ENCODE measurements around the gene MAGI2.

Gene MAGI2

DNA sequence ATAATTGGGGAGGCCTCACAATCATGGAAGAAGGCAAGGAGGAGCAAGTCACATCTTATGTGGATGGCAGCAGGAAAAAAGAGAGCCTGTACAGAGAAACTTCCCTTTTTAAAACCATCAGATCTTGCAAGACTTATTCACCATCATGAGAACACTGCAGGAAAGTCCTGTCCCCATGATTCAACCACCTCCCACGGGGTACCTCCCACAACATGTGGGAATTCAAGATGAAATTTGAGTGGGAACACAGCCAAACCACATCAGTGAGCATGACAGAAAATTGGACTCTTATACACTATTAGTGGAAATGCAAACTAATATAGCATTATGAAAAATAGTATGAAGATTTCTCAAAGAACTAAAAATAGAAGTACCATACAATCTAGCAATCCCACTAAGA lies 271.2 kb downstream of the MAGI2 start:
- H3K4me3 ChIP-seq (ENCODE audit: low read depth, low read length), result no peak overlapping the region
- peak; percentile 95 for DNase-seq (ENCODE audit: low read depth)
- TF ChIP-seq, protein P1, sequence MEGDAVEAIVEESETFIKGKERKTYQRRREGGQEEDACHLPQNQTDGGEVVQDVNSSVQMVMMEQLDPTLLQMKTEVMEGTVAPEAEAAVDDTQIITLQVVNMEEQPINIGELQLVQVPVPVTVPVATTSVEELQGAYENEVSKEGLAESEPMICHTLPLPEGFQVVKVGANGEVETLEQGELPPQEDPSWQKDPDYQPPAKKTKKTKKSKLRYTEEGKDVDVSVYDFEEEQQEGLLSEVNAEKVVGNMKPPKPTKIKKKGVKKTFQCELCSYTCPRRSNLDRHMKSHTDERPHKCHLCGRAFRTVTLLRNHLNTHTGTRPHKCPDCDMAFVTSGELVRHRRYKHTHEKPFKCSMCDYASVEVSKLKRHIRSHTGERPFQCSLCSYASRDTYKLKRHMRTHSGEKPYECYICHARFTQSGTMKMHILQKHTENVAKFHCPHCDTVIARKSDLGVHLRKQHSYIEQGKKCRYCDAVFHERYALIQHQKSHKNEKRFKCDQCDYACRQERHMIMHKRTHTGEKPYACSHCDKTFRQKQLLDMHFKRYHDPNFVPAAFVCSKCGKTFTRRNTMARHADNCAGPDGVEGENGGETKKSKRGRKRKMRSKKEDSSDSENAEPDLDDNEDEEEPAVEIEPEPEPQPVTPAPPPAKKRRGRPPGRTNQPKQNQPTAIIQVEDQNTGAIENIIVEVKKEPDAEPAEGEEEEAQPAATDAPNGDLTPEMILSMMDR (conservative IDR thresholded peaks at IDR 0.05; ENCODE audit: low read depth, low read length), result no peak

DNA sequence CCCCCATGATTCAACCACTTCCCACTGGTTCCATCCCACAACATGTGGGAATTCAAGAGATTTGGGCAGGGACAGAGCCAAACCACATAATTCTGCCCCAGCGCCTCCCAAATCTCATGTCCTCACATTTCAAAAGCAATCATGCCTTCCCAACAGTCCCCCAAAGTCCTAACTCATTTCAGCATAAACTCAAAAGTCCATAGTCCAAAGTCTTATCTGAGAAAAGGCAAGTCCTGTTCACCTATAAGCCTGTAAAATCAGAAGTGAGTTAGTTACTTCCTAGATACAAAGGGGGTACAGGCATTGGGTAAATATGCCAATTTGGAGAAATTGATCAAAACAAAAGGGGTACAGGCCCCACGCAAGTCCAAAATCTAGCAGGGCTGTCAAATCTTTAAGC lies 272.9 kb downstream of the MAGI2 start:
- no peak for DNase-seq (ENCODE audit: low read depth)
- TF ChIP-seq, protein P1 (conservative IDR thresholded peaks at IDR 0.05; ENCODE audit: low read depth, low read length), result no peak

DNA sequence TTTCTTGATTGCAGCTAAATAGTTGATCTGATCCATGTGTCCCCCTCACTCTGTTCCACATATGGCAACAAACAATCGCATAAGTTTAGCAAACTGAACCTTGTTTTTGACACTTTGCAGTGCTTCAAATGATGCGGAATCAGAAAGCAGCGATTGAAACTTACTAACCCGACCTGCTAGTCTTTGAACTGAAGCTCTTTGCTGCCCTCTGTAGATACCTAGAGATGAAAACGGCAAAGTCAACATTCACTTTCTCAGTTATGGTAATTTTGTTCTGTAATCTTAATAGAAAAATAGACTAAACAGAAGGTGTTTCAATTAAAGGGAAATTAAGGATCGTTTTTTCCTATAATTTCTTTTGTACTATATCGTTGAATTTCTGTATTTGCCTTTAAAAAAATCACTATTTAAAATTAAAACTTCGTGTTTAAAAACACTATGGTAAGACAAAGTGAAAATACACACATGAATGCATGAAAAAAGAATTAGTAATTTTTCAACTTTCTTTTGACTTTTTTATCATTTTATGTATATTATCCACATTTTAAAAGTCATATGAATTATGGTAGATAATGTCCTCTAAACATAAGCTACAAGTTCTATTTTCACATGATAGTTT lies 276.5 kb downstream of the MAGI2 start:
- DNase-seq (ENCODE audit: low read depth), result peak; percentile 73
- TF ChIP-seq, protein P1 (conservative IDR thresholded peaks at IDR 0.05; ENCODE audit: low read depth, low read length), result peak; percentile 73
- no peak overlapping the region for H3K4me3 ChIP-seq (ENCODE audit: low read depth, low read length)

More for the DNA sequence above, 272.9 kb downstream of the MAGI2 start:
- H3K4me3 ChIP-seq (ENCODE audit: low read depth, low read length), result no peak overlapping the region

DNA sequence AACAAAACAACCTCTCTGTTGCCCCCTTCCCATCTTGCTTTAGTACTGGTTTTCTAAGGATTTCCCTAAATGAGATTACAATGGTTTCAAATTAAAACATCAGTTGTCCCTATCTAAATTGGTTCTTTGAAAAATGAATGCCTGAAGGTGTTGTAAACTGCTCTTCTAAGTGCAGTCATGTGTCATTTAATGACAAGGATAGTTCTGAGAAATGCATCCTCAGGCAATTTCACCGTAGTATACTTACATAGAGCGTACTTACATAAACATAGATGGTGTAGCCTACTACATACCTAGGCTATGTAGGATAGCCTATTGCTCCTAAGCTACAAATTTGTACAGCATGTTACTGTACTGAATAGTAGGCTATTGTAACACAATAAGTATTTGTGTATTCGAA lies 278.1 kb downstream of the MAGI2 start:
- DNase-seq (ENCODE audit: low read depth), result no peak
- TF ChIP-seq, protein P1 (conservative IDR thresholded peaks at IDR 0.05; ENCODE audit: low read depth, low read length), result no peak

DNA sequence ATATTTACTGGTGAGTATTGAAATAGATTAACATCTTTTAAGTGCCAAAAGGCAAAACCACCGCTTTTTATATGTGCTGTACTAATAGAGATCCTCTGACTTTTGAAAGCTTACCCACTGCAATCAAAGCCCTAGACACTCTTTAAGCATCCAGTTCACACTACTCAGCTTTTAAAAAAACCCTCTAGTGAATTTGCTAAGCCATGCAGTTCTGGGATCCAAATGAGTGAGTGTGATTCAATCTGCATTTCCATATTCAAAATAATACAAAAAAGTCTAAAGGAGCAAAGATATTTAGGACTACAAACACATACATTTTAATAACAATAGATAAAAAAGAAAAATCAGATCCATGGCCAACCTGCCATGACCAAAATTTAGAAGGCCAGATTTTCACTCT lies 288.2 kb downstream of the MAGI2 start:
- H3K4me3 ChIP-seq (ENCODE audit: low read depth, low read length), result no peak overlapping the region
- DNase-seq (ENCODE audit: low read depth), result no peak
- TF ChIP-seq, protein P1 (conservative IDR thresholded peaks at IDR 0.05; ENCODE audit: low read depth, low read length), result no peak

More for the DNA sequence above, 278.1 kb downstream of the MAGI2 start:
- no peak overlapping the region for H3K4me3 ChIP-seq (ENCODE audit: low read depth, low read length)

DNA sequence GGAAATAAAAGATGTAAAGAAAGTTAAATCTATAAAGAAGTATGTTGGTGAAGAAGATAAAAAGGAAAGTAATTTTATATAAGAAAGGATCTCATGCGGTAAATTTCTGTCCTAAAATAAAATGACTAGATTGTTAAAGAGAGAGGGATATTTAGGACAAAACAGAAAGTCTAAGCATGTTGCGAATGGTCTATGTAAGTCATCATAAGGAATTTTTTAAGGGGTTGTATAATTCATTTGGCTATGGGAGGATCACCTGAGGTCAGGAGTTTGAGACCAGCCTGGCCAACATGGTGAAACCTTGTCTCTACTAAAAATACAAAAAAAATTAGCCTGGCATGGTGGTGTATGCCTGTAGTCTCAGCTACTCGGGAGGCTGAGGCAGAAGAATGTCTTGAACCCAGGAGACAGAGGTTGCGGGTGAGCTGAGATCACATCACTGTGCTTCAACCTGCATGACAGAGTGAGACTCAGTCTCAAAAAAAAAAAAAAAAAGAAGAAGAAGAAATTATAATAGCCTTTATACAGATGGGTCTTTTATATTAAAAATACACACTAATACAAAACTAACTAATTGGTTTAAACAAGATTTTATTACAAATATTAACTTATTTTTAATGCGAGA lies 294.3 kb downstream of the MAGI2 start:
- no peak for DNase-seq (ENCODE audit: low read depth)
- H3K4me3 ChIP-seq (ENCODE audit: low read depth, low read length), result no peak overlapping the region
- TF ChIP-seq, protein P1 (conservative IDR thresholded peaks at IDR 0.05; ENCODE audit: low read depth, low read length), result no peak

DNA sequence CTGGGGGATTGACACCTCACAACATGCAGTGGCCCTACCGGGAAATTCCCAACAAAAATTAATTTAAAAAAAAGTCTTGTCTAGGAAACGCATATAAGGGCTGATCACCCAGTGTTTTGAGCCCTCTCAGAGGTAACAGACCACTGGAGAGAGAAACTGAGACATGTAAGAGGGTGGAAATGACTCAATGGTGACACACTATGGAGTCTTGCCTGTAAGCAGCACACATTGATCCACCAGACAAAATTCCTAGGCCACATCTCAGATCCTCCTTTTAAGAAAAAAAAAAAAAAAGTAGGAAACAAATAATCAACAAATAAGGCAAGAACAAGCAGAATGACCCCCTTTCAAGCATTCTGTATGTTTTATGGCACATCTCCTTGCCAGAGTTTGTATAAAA lies 296.2 kb downstream of the MAGI2 start:
- no peak overlapping the region for H3K4me3 ChIP-seq (ENCODE audit: low read depth, low read length)
- TF ChIP-seq, protein P1 (conservative IDR thresholded peaks at IDR 0.05; ENCODE audit: low read depth, low read length), result no peak
- no peak for DNase-seq (ENCODE audit: low read depth)

Data from choroid plexus epithelial cell (primary cell).